ENCODE measurements around the gene CELF1.

The CELF1 gene

GRCh38 chr11:47447906-47448305, 105.0 kb downstream of the CELF1 start:
- DNase-seq (ENCODE audit: low spot score) = no peak

- DNase-seq (ENCODE audit: low spot score) = no peak
Measured at GRCh38 chr11:47446833-47447232, 106.1 kb downstream of the CELF1 start.

- no peak for DNase-seq (ENCODE audit: low spot score)
Measured at GRCh38 chr11:47445840-47446239, 107.1 kb downstream of the CELF1 start.

GRCh38 chr11:47443817-47444216, 109.1 kb downstream of the CELF1 start:
- DNase-seq (ENCODE audit: low spot score) = no peak

- DNase-seq (ENCODE audit: low spot score) = no peak
Measured at GRCh38 chr11:47443028-47443700, 109.8 kb downstream of the CELF1 start.

- no peak for DNase-seq (ENCODE audit: low spot score)
Measured at GRCh38 chr11:47442514-47442913, 110.4 kb downstream of the CELF1 start.

- DNase-seq (ENCODE audit: low spot score) = no peak
Measured at GRCh38 chr11:47441421-47441820, 111.5 kb downstream of the CELF1 start.

- DNase-seq (ENCODE audit: low spot score) = no peak
Measured at GRCh38 chr11:47440054-47440476, 112.9 kb downstream of the CELF1 start.

GRCh38 chr11:47438721-47439120, 114.2 kb downstream of the CELF1 start:
- no peak for DNase-seq (ENCODE audit: low spot score)

- no peak for DNase-seq (ENCODE audit: low spot score)
Measured at GRCh38 chr11:47437746-47438418, 115.0 kb downstream of the CELF1 start.

GRCh38 chr11:47437218-47437745, 115.7 kb downstream of the CELF1 start:
- DNase-seq (ENCODE audit: low spot score) = no peak

GRCh38 chr11:47436726-47437125, 116.2 kb downstream of the CELF1 start:
- DNase-seq (ENCODE audit: low spot score) = no peak

GRCh38 chr11:47435687-47436086, 117.2 kb downstream of the CELF1 start:
- no peak for DNase-seq (ENCODE audit: low spot score)

GRCh38 chr11:47434011-47434786, 118.7 kb downstream of the CELF1 start:
- DNase-seq (ENCODE audit: low spot score) = no peak

- no peak for DNase-seq (ENCODE audit: low spot score)
Measured at GRCh38 chr11:47433157-47433556, 119.8 kb downstream of the CELF1 start.

GRCh38 chr11:47431356-47432083, 121.4 kb downstream of the CELF1 start:
- DNase-seq (ENCODE audit: low spot score) = no peak

- DNase-seq (ENCODE audit: low spot score) = no peak
Measured at GRCh38 chr11:47430524-47430923, 122.4 kb downstream of the CELF1 start.

GRCh38 chr11:47426062-47426956, 126.6 kb downstream of the CELF1 start, which contains the start of gene PSMC3:
Gene PSMC3 (minus strand): TSS chr11:47426439. CDS start chr11:47426279, 160 bp downstream.
- peak; percentile 98 for DNase-seq (ENCODE audit: low spot score)

- no peak for DNase-seq (ENCODE audit: low spot score)
Measured at GRCh38 chr11:47425611-47426010, 127.3 kb downstream of the CELF1 start.

- DNase-seq (ENCODE audit: low spot score) = no peak
Measured at GRCh38 chr11:47418454-47419259, 134.3 kb downstream of the CELF1 start.
